ENCODE data around the gene IQCE.

The IQCE gene

GRCh38 chr7:2651336-2651735 is 92.6 kb downstream of the IQCE start:
- no peak for DNase-seq

- no peak for DNase-seq
These were observed 93.3 kb downstream of the IQCE start for GRCh38 chr7:2651847-2652735.

GRCh38 chr7:2652736-2653060 is 93.9 kb downstream of the IQCE start:
- no peak for DNase-seq

- DNase-seq: no peak
These were observed 95.3 kb downstream of the IQCE start for GRCh38 chr7:2654059-2654458.

- no peak for DNase-seq
These were observed 97.3 kb downstream of the IQCE start for GRCh38 chr7:2655870-2656614.

GRCh38 chr7:2657208-2657607 is 98.4 kb downstream of the IQCE start:
- no peak for DNase-seq

GRCh38 chr7:2657920-2658671 is 99.3 kb downstream of the IQCE start:
- no peak for DNase-seq

- no peak for DNase-seq
These were observed 100.2 kb downstream of the IQCE start for GRCh38 chr7:2658941-2659340.

GRCh38 chr7:2659556-2660358 is 101.0 kb downstream of the IQCE start:
- no peak for DNase-seq

- DNase-seq: no peak
These were observed 101.7 kb downstream of the IQCE start for GRCh38 chr7:2660359-2661095.

- DNase-seq: no peak
These were observed 102.3 kb downstream of the IQCE start for GRCh38 chr7:2661096-2661449.

GRCh38 chr7:2661602-2662272 is 103.0 kb downstream of the IQCE start:
- DNase-seq: no peak

GRCh38 chr7:2662273-2663120 is 103.7 kb downstream of the IQCE start:
- no peak for DNase-seq

- no peak for DNase-seq
These were observed 104.5 kb downstream of the IQCE start for GRCh38 chr7:2663121-2663886.

- DNase-seq: no peak
These were observed 105.2 kb downstream of the IQCE start for GRCh38 chr7:2663960-2664359.
